ENCODE data around the gene FARS2. TPM values are rescaled to one million over a fixed set of nuclear protein-coding genes. Genes with fewer than 3 reads are reported as not detected.
A peak's percentile ranks its signal among the peaks of the same experiment; 100 is the strongest.

FARS2 gene
- total and polyA plus RNA-seq, 2 donors (not counting 3 experiments of a cell fraction or from before 2014, with no cell fraction given) = 20.2 to 20.5 TPM

- peaks cover 3% of the 10 kb centered on the region for H4K20me1 ChIP-seq (replicated peaks; ENCODE audit: control insufficient read depth, extremely low read depth, insufficient read depth, low read length)
- H2AFZ ChIP-seq (ENCODE audit: low read depth, low read length) = no peak overlapping the region
- no peak overlapping the region for H3K4me2 ChIP-seq (ENCODE audit: insufficient read depth, low read length)
- no peak overlapping the region for H3K27ac ChIP-seq (ENCODE audit: insufficient read depth, low read depth, low read length)
- no peak overlapping the region for H3K9ac ChIP-seq (replicated peaks; ENCODE audit: extremely low read depth, insufficient read depth, low read length)
- H3K27me3 ChIP-seq (ENCODE audit: control insufficient read depth in 2 of 2, insufficient read depth in 2 of 2, low read length in 2 of 2) = no peaks in the 10 kb centered on the region
- no peaks in the 10 kb centered on the region for H3K79me2 ChIP-seq (ENCODE audit: control insufficient read depth, insufficient read depth, low read length)
- no peak overlapping the region for H3K4me3 ChIP-seq (replicated peaks in 1 of 3; ENCODE audit: insufficient read depth in 1 of 3, low read depth in 1 of 3, low read length in 3 of 3)
- H3K36me3 ChIP-seq (ENCODE audit: control insufficient read depth in 2 of 2, extremely low read depth in 1 of 2, insufficient read depth in 2 of 2, low read length in 2 of 2) = no peaks in the 10 kb centered on the region
- H3K9me1 ChIP-seq (replicated peaks; ENCODE audit: control insufficient read depth, extremely low read depth, insufficient read depth, low read length) = no peaks in the 10 kb centered on the region
- ChIA-PET CTCF (interaction anchor here (1.0 kb wide), 1 partner anchor 19 kb away, joined by 4 read pairs; no protein-coding TSS in a partner anchor), POLR2A (no interaction called here)
- no peak for FAIRE-seq
- TF ChIP-seq POLR2A (IDR thresholded peaks at IDR 0.05; ENCODE audit: low read depth, low read length) (no peak), GATA2 (IDR thresholded peaks at IDR 0.05; ENCODE audit: insufficient read depth, insufficient read length, low read depth, low read length) (no peak), CTCF (IDR thresholded peaks at IDR 0.05; ENCODE audit: extremely low read depth in 1 of 2, insufficient read depth in 1 of 2, low read depth in 1 of 2, low read length in 2 of 2) (no peak), FOS (IDR thresholded peaks at IDR 0.05; ENCODE audit: borderline replicate concordance, insufficient read depth, low read length) (no peak), POLR2AphosphoS5 (IDR thresholded peaks at IDR 0.05; ENCODE audit: insufficient read depth, low read depth, low read length) (no peak), EZH2 (IDR thresholded peaks at IDR 0.05; ENCODE audit: borderline replicate concordance, low read depth, low read length, severe bottlenecking) (no peak), JUN (IDR thresholded peaks at IDR 0.05; ENCODE audit: borderline replicate concordance, insufficient read depth, insufficient read length, low read depth) (no peak), MYC (IDR thresholded peaks at IDR 0.05; ENCODE audit: low read depth, low read length) (no peak)
- TF ChIP-seq, protein P1, sequence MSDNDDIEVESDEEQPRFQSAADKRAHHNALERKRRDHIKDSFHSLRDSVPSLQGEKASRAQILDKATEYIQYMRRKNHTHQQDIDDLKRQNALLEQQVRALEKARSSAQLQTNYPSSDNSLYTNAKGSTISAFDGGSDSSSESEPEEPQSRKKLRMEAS (IDR thresholded peaks at IDR 0.05; ENCODE audit: insufficient read depth, insufficient read length) = no peak
- DNase-seq (ENCODE audit: low read depth, low spot score) = peak; percentile 80
- H3K9me3 ChIP-seq (replicated peaks; ENCODE audit: control insufficient read depth, insufficient read depth, low read length) = no peaks in the 10 kb centered on the region
- BruUV-seq (replicated peaks) = no TSS peak
- dilution Hi-C loops (cut with MboI; ENCODE audit: extremely low pct_ligation_motif_present, low sequenced_read_pairs) (no loop called here), intact Hi-C loops (cut with micrococcal nuclease) (loop anchor here (2.0 kb wide), 1 partner anchor 23 kb away; no protein-coding TSS in a partner anchor)
- peaks cover 15% of the 10 kb centered on the region for H3K4me1 ChIP-seq (ENCODE audit: control insufficient read depth, extremely low read depth, insufficient read depth, low read length)
These were observed 76.3 kb downstream of the FARS2 start for GRCh38 chr6:5337573-5337972.
